WTC11 (cell line): Measurements from ENCODE around the gene RAB3A.
A peak's percentile ranks its signal among the peaks of the same experiment; 100 is the strongest.

ENCODE experiments used
- CREB1 ChIP-seq: sonication (generic); formaldehyde crosslinking; IDR thresholded peaks from 2 replicates; pipeline ENCODE4 v1.8.0; 2023; ENCODE audit warnings: mild to moderate bottlenecking, missing genetic modification reagents
- HMGXB4 ChIP-seq: sonication (generic); formaldehyde crosslinking; IDR thresholded peaks from 2 replicates; pipeline ENCODE4 v1.8.1; 2023; ENCODE audit warnings: mild to moderate bottlenecking, moderate library complexity, missing genetic modification reagents
- NFE2L1 ChIP-seq: sonication (generic); formaldehyde crosslinking; IDR thresholded peaks from 2 replicates; pipeline ENCODE4 v1.8.1; 2023; ENCODE audit warnings: missing genetic modification reagents
- OVOL2 ChIP-seq: fragments of 250-450 bp; sonication (Bioruptor Pico); IDR thresholded peaks from 2 replicates; pipeline ENCODE4 v1.9.0; 2021; ENCODE audit warnings: mild to moderate bottlenecking, borderline replicate concordance
- PRDM15 ChIP-seq: sonication (generic); formaldehyde crosslinking; IDR thresholded peaks from 2 replicates; pipeline ENCODE4 v1.8.0; 2022; ENCODE audit warnings: missing genetic modification reagents
- SP1 ChIP-seq: sonication (generic); formaldehyde crosslinking; conservative IDR thresholded peaks from 2 replicates; pipeline ENCODE4 v1.8.1; 2022; ENCODE audit warnings: missing genetic modification reagents
- ZNF121 ChIP-seq: sonication (generic); formaldehyde crosslinking; IDR thresholded peaks from 2 replicates; pipeline ENCODE4 v1.8.0; 2023; ENCODE audit warnings: missing genetic modification reagents
- TF ChIP-seq, protein P1 (sequence below): fragments of 200-600 bp; IDR thresholded peaks from 2 replicates; pipeline ENCODE4 v1.8.0; 2022; ENCODE audit warnings: antibody characterized with exemption
- TF ChIP-seq, protein P2 (sequence below): sonication (generic); formaldehyde crosslinking; IDR thresholded peaks from 2 replicates; pipeline ENCODE4 v1.8.1; 2022; ENCODE audit warnings: low read depth, missing genetic modification reagents, borderline replicate concordance
- TF ChIP-seq, protein P3 (sequence below): sonication (generic); formaldehyde crosslinking; IDR thresholded peaks from 2 replicates; pipeline ENCODE4 v1.8.0; 2022; ENCODE audit warnings: mild to moderate bottlenecking, missing genetic modification reagents

DNA sequence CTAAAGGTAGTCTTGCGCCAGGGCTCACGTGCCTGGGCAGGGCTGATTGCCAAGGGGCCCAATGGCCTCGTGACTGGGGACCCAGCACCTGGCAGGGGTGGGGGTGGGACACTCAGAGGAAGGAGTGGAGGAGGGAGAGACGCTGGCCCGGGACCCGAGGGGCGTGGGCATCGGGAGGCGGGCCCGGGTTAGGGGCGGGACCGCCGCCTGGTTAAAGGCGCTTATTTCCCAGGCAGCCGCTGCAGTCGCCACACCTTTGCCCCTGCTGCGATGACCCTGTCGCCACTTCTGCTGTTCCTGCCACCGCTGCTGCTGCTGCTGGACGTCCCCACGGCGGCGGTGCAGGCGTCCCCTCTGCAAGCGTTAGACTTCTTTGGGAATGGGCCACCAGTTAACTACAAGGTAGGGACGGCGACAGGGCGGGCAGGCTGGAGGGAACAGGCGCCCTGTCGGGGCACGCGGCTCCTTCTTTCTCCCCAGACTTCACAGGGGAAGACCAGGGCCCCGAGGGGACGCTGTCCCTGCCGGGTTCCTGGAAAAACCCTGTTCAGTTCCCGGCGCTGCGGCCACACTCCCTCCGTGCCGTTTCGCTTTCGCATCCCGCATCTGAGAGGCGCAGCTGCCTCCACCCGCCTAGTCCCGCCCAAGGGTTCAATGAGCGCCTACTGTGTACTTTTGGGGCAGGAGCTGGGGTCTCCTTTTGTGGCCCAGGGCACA, 30.1 kb downstream of the RAB3A start, which contains the start of gene IFI30:
- TF ChIP-seq, protein P1, sequence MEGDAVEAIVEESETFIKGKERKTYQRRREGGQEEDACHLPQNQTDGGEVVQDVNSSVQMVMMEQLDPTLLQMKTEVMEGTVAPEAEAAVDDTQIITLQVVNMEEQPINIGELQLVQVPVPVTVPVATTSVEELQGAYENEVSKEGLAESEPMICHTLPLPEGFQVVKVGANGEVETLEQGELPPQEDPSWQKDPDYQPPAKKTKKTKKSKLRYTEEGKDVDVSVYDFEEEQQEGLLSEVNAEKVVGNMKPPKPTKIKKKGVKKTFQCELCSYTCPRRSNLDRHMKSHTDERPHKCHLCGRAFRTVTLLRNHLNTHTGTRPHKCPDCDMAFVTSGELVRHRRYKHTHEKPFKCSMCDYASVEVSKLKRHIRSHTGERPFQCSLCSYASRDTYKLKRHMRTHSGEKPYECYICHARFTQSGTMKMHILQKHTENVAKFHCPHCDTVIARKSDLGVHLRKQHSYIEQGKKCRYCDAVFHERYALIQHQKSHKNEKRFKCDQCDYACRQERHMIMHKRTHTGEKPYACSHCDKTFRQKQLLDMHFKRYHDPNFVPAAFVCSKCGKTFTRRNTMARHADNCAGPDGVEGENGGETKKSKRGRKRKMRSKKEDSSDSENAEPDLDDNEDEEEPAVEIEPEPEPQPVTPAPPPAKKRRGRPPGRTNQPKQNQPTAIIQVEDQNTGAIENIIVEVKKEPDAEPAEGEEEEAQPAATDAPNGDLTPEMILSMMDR = no peak
- TF ChIP-seq ZNF121 (0 out of 2 replicates have a peak, but pooled peaks have one; percentile 84), PRDM15 (CRISPR knock-in tag) (no peak), HMGXB4 (CRISPR knock-in tag) (no peak), CREB1 (no peak), OVOL2 (no peak), SP1 (CRISPR knock-in tag) (peak; percentile 71; the same call in 1 of the 2 replicates), NFE2L1 (CRISPR knock-in tag) (no peak)
- TF ChIP-seq, protein P2, sequence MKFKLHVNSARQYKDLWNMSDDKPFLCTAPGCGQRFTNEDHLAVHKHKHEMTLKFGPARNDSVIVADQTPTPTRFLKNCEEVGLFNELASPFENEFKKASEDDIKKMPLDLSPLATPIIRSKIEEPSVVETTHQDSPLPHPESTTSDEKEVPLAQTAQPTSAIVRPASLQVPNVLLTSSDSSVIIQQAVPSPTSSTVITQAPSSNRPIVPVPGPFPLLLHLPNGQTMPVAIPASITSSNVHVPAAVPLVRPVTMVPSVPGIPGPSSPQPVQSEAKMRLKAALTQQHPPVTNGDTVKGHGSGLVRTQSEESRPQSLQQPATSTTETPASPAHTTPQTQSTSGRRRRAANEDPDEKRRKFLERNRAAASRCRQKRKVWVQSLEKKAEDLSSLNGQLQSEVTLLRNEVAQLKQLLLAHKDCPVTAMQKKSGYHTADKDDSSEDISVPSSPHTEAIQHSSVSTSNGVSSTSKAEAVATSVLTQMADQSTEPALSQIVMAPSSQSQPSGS = no peak
- TF ChIP-seq, protein P3, sequence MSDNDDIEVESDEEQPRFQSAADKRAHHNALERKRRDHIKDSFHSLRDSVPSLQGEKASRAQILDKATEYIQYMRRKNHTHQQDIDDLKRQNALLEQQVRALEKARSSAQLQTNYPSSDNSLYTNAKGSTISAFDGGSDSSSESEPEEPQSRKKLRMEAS (CRISPR knock-in tag) = peak; percentile 85
